LHCN-M2 (cell line): ENCODE data around the gene S100A16. TPM values are rescaled to one million over a fixed set of nuclear protein-coding genes. Genes with fewer than 3 reads are reported as not detected.

Source experiments
- DNase-seq: peaks from one replicate; pipeline ENCODE4 v3.0.0-alpha.2; 2012; ENCODE audit warnings: low read depth
- total RNA-seq: library from RNA; depleted of rRNA; stranded (reverse); fragments of >200 nt; gene quantifications from 2 replicates; pipeline ENCODE4 v1.2.3, GENCODE V29; 2014

Gene S100A16
- total RNA-seq, 1 experiment from 2014 or later: 705 TPM

- no peak for DNase-seq
Observed at GRCh38 chr1:153616144-153616916, 3.4 kb upstream of the S100A16 start, which contains the start of gene S100A14. TSS of gene S100A14 (minus strand) at chr1:153616325. CDS start at chr1:153615858, 467 bp downstream.

GRCh38 chr1:153615406-153615805, 2.5 kb upstream of the S100A16 start:
- DNase-seq: no peak

- DNase-seq: no peak
Observed at GRCh38 chr1:153614906-153615305, 2.0 kb upstream of the S100A16 start.

- no peak for DNase-seq
Observed at GRCh38 chr1:153614189-153614900, 1.4 kb upstream of the S100A16 start.

GRCh38 chr1:153613406-153613805, 469 bp upstream of the S100A16 start:
- DNase-seq: no peak

GRCh38 chr1:153612111-153612754, 704 bp downstream of the S100A16 start:
- DNase-seq: no peak

- no peak for DNase-seq
Observed at GRCh38 chr1:153611356-153611755, 1.6 kb downstream of the S100A16 start.

- peak; percentile 67 for DNase-seq
Observed at GRCh38 chr1:153610811-153611301, 2.1 kb downstream of the S100A16 start.

GRCh38 chr1:153610334-153610733, 2.6 kb downstream of the S100A16 start:
- DNase-seq: peak; percentile 73

- DNase-seq: no peak
Observed at GRCh38 chr1:153609585-153609907, 3.4 kb downstream of the S100A16 start.

GRCh38 chr1:153608742-153609584, 4.0 kb downstream of the S100A16 start:
- DNase-seq: peak; percentile 96

- no peak for DNase-seq
Observed at GRCh38 chr1:153608089-153608682, 4.8 kb downstream of the S100A16 start.

GRCh38 chr1:153607381-153607780, 5.6 kb downstream of the S100A16 start:
- no peak for DNase-seq

- DNase-seq: no peak
Observed at GRCh38 chr1:153606194-153606593, 6.7 kb downstream of the S100A16 start.

GRCh38 chr1:153602749-153603148, 10.2 kb downstream of the S100A16 start:
- no peak for DNase-seq

GRCh38 chr1:153599847-153600246, 13.1 kb downstream of the S100A16 start:
- DNase-seq: no peak

GRCh38 chr1:153598309-153599172, 14.4 kb downstream of the S100A16 start:
- peak; percentile 99 for DNase-seq

GRCh38 chr1:153597206-153597605, 15.7 kb downstream of the S100A16 start:
- DNase-seq: peak; percentile 90

- no peak for DNase-seq
Observed at GRCh38 chr1:153592748-153593147, 20.2 kb downstream of the S100A16 start.

- DNase-seq: no peak
Observed at GRCh38 chr1:153588482-153588881, 24.5 kb downstream of the S100A16 start.
